Measurements from ENCODE around the gene FUT7.
"Not testable (repeated sequence)": the region's sequence is repeated elsewhere in the genome, so short reads cannot be mapped to it uniquely, and the experiment has no call there.

Gene FUT7

DNA sequence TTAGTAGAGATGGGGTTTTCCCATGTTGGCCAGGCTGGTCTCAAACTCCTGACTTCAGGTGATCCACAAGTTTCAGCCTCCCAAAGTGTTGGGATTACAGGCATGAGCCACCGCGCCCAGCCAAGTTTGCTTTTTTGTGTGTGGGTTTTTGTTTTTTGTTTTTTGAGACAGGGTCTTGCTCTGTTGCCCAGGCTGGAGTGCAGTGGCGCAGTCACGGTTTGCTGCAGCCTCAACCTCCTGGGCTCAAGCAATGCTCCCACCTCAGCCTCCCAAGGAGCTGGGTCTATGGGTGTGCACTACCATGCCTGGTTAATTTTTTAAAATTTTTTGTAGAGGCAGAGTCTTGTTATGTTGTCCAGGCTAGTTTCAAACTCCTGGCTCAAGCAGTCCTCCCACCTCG lies 1.6 kb upstream of the FUT7 start:
- not testable (repeated sequence) for DNase-seq, ATAC-seq

DNA sequence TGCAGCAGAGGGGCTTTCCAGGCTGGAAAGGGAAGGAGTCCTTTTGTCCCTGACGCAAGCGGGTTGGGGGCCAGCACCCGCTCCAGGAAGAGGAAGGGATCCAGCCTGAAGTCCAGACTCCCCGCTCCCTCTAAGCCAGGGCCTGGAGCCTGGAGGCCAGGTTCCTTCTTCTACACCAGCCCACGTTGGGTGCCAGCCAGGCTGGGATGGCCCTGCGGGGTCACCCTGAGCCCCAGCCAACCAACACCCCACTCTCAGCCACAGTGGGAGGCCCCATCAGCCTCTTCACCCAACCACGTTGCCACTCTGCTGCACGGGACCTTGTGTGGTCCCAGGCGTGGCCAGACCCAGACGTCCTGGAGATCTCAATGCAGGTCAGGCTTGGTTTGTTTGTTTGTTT lies 970 bp upstream of the FUT7 start:
- ATAC-seq = no peak
- DNase-seq = peak; percentile 30

DNA sequence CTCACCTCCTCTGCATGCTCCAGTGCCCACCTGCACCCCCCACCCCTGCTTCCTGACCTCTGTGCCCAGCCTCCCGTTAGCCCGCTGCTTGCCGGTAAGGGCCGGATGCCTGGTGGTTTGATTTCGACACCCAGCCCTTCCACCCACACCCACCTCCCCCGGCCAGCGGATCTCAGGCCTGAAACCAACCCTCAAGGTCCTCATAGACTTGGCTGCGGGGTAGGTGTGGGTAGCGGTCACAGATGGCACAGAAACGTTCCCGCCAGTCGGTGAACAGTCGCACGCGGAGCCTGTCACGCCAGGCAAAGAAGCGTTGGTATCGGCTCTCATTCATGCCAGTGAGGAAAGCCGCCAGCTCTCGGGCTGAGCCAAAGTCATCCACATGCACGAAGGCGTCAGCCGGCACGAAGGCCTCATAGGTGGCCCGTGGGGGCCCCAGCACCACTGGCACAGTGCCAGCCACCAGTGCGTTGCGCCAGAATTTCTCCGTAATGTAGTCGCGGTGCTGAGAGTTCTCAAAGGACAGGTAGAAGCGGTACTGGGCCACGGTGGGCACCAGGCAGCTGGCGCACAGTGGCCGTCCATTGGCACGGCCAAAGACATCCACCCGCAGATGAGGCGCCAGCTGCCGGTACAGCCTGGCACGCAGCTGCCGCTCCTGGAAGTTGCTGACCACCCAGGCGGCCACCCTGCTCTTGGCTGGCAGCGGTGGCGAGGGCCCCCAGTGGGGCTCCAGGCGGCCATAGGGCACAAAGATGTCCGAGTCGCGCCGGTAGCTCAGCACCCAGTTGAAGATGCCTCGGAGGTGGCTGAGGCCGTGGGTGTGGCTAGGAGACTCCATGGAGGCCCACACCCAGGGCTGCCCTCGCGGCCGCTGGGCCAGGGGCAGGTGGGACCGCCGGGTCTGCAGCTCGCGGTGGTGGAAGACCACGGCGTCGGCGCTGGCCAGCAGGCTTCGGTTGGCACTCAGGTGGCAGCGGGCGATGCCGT lies 1.1 kb downstream of the FUT7 start:
- ATAC-seq = no peak
- DNase-seq = peak; percentile 64

DNA sequence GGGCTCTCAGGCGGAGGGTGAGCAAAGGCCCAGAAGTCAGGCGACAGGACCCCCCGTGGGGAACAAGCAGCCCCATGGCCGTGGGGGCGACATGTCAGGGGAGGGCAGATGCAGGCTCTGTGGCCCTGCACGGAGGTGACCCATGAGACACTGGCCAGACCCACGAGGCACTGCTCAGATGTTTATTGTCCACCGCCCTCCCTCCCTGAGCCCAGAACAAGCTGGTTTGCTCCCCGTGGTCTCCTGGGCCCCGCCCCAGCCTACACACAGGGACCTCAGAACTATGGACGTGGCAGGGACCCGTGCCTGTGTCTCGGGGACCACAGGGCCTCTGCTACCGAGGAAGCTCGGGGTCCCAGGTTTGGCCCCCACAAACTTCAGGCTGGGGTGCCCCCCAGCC lies 1.9 kb downstream of the FUT7 start:
- ATAC-seq (no peak), DNase-seq (no peak)

DNA sequence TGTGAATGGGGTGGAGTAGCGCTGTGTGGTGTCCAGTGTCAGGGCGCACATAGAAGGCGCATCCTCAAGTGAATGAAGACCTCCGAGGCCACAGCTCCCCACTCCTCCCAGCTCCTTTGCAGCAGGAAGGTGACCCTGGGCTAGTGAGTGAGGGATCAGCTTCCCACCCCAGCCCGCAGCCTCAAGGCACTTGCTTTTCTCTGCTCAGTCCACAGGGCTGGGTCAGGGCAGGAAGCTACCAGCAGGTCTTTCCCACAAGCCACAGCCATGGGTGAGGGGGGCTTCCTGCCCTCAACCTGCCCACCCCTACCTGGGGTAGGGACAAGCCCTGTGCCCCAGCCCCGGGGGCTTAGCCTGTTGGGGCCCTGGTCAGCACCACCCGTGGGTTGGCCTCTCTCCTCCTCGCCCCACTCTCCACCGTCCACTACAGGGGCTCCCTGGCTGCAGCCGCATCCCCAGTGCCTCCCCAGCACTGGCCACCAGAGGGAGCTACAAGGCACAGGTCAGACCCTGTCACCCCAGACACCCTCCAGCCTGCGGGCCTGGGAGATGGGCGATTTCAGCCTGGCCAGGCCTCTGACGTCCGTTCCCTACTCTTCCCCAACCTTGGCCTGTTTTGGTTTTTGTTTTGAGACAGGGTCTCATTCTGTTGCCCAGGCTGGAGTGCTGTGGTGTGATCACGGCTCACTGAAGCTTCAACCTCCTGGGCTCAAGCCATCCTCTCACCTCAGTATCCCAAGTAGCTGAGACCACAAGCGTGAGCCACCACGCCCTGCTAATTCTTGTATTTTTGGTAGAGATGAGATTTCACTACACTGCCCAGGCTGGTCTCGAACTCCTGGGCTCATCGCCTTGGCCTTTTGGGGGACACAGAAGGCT lies 2.6 kb downstream of the FUT7 start:
- ATAC-seq = peak; percentile 53
- DNase-seq = peak; percentile 90

DNA sequence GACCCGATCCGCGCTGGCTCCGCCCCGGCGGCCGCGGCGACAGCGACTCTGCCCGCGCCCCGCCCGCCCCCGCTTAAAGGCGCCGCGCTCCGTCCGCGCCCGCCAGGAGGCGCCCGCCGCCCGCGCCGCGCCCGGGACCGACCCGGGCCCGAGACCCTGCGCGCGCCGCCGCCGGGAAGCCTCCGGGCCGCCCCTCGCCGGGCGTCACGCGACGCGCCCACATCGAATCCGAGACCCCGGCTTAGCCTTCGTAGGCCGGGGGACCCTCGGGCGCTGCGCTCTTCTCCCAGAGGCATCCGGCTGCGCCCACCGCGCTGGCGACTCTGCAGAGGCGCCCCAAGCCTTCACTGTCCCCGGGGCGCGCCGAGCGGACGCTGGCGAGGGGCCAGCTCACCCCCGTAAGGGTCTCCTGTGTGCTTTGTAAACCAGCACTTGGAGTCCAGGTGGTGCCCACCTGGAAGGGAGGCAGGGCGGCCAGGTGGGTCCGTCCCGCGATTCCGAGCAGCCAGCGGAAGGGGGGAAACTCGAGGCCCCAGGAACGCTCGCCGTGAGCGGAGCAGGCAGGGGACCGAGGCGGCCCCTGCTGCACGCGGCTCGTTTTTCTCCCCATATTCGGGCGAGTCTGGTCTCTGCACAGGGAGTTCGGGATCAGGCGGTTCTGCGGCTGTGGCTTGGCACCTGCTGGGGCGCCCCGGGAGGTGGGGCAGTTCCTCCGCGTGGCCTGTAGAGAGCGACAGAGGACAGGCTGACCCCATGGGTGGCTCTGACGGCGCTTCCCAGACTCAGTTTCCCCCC lies 3.4 kb downstream of the FUT7 start:
- peak; percentile 76 for DNase-seq
- peak; percentile 35 for ATAC-seq

DNA sequence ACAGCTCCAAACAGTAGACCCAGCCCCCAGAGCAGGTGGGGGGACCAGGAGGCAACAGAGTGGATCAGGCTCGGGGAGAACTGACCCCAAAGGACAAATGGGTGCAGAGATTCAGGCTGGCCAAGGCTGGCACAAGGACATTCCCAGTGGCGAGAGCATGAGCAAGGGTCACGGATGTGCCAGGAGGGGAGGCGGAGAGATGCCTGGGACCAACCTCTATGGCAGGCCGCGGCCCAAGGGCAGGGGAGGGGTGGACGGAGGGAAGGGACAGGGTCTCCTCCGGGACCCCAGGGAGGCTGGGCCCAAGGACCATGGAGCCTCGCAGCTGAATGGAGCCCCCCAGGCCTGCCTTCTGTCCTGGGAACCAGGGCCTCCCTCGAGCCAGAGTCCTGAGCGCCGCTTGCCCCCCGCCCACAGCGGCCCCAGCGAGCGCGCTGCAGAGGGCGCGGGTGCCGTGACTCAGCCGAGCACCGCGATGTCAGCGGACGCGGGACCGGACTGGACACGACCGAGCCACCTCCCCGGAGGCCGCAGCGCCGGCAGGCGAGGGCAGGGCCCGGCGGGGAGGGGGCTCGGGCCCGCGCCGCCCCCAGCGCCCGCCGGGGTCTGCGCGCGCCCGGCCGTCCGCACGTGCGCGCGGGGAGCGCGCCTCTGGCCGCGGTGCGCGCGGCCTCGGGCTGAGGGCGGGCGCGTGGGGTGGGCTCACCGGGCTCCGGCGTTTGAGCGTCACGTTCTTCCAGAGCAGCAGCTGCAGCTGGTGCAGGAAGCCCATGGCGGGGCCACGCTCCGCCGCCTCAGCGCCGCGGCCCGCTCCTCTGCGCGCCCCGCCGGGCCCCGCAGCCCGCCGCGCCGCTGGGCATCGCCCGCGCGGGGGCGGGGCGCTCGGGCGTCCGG lies 4.3 kb downstream of the FUT7 start, which contains the start of gene ABCA2:
ABCA2 (minus strand) TSS at position 869 of the 894 bp plus-strand sequence; CDS start at position 772, 97 bp downstream.
- ATAC-seq (no peak), DNase-seq (no peak)

DNA sequence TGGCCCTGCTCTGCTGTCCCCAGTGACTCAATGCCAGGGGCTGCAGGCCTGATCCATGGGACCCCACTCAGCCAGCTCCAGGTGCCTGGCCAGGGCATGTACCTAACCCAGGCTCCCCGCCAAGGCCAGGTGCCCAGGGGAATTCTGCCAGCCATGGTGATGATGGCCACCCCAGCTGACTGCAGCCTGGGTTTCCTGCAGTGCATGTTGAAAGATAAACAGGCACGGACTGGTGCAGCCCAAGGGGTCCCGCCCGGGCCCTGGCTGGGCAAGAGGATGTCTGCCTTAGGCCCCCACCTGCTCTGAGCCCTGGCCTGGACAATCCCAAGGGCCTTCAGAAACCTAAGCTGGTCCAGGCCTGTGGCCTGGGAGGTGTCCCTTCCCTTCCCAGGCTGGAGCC lies 5.1 kb downstream of the FUT7 start:
- DNase-seq = no peak
- ATAC-seq = no peak

DNA sequence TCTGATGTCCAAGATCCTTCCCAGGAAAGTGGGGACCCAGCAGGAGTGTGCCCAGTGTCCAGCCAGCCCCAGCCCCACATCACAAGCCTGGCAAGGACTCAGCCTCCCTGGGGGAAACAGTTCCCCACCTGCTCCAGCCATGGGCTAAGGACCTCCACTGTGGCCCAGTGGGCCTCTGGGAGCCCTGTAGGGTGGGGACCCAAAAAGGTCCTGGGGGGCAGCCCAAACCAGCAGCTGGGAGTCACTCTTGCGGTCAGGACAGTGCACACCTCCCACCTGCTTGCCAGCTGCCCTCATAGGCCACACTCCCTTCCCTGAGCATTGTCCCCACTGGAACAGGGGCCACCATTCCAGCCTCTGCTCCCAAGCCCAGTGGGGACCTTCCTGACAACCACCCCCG lies 5.5 kb downstream of the FUT7 start:
- no peak for ATAC-seq
- DNase-seq = no peak

DNA sequence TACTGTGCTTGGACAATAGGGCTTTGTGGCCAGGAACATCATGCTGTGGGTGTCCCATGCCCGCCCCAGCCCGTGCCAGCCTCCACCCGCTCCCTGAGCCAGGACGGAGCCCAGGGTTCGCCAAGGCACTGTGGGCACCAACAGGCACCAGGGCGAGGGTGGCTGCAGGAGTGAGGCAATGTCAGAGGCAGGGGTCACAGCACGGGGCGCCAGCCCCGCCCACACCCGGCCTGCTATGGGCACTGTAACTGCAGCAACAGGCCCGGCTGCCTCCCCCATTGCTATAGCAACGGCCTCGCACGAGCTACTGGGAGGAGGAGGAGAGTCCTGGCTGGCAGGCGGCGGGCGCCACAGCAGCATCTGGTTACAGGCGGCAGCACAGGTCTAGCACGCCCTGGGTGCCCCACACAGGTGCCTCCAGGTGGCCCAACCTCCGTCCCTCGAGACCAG lies 6.3 kb downstream of the FUT7 start:
- DNase-seq (no peak), ATAC-seq (no peak)

DNA sequence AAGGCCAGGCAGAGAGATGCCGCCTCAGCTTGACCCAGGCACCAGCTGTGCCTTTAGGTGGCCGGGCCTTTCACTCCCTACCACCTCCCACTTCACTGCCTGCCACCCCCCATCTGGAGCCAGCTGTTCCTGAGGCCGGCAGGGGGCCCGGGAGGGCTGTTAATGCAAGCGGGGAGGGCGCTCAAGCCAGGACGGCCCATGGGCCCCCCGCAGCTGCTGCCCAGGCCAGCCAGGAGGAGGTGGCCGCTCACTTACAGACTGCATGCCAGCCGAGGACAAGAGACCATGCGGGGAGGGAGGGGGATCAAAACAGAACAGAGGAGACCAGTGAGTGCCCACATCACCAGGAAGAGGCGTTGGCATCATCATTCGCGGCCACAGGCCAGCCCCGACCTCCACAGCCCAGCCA lies 8.3 kb downstream of the FUT7 start:
- ATAC-seq (no peak), DNase-seq (no peak)

DNA sequence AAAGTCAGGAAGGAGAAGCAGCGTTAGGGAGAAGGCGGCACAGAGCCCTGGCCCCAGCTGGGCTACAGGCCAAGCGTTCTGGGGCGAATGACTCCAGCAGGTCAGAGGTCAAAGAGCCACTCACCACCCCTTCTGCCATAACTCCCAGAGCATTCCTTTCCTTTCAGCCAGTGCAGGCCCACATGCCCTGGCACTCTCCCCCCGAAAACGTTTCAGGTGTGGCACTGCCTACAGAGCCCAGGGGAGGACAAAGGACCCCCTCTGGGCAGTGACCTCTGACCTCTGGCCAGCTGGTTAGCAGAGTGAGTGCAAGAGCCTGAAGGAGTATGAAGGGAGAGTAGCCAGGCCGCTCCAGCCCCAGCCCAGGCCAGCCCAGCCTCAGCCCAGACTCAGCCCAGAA lies 8.7 kb downstream of the FUT7 start:
- ATAC-seq (no peak), DNase-seq (no peak)

DNA sequence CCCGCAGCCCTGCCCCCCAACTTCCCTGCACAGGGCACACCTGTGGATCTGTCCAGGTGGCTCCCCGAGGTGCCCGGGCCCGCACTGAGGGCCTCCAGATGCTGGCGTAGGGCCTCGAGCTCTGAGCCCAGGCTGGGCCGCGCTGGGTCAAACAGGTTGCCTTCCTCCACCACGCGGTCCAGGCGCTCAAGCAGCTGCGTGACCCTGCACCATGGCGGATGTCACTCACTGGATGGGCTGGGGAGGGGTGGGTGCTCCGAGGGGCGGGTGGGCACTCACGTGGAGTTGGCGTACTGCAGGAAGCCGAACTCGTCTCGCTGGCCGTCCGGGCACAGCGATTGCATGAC lies 9.3 kb downstream of the FUT7 start:
- ATAC-seq = no peak
- no peak for DNase-seq

DNA sequence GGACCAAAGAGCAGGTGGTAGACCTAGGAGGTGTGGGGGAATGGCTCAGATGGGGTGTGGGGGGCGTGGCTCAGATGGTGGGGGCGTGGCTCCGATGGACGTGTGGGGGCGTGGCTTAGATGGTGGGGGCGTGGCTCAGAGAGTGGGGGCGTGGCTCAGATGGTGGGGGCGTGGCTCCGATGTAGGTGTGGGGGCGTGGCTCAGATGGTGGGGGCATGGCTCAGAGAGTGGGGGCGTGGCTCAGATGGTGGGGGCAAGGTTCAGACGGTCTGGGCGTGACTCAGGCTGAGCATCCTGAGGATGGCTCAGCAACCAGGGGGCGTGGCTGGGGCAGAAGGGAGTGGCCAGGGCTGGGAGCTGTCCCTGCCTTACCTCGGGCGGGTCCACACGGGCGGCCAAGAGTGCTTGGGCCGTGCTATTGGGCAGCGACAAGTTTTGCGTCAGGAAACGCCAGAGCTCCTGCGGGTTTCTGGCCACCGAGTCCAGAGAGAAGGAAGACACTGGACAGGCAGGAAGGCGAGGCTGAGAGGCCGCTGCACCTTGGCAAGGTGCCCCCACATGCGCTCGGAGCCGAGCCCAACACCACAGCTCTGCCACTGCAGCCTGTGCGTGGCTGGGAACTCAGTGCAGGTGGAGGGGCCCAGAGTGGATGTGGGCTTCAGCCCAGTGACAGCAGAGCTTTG lies 9.8 kb downstream of the FUT7 start:
- peak; percentile 81 for DNase-seq

DNA sequence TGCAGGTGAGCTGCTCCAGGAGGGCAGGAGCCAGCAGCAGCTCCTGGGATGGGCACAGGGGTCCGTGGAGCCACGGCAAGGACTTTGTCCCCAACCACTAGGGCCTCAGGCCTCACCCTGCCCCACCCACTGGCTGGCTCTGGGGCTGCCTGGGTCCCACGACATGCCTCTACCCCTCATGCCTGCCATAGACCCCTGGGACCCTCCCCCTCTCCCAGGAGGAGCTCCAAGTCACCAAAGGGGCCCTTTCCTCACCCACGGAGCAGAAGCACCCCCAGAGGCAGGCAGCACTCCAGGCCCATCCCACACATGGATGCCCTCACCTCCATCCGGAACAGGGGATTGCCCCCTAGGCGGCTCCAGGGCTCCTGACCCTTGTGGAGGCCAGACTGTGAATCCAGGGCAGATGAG lies 10.3 kb downstream of the FUT7 start:
- no peak for DNase-seq
- ATAC-seq = no peak

More for the DNA sequence above, 9.8 kb downstream of the FUT7 start:
- ATAC-seq = peak; percentile 78

DNA sequence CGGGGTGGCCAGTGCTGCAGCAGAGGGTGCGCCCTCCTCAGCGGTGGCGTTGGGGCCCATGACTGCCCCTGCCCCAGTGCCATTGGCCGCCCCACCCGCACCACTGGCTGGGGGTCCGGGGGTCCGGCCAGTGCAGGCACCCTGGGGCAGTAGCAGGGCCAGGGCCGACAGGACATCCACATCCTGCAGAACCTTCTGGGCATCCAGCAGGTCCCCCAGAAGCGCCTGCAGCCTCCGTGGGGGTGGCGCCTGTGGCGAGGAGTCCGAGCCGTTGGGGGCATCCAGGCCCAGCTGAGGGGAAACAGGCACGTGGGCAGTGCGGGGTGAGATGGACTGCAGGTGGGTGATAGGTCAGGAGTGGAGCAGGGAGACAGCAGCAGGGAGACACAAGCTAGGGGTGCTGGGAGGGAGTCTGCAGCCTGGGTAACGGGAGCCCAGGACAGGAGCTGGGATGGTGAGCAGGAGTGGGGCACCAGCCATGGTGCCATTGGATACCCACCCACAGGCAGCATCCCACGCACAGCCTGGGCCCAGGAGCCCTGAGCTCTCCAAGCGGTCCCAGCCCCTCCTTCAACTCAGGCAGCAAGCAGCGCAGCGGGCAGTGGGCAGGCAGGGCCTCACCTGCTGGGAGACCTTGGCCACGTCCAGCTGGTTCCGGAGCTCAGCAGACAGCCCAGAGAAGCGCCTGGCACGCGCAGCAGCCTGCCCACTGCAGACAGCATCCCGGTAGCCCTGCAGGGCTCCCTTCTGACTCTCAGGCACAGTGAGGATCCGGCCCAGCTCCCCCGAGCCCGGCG lies 10.9 kb downstream of the FUT7 start:
- no peak for DNase-seq
- no peak for ATAC-seq

DNA sequence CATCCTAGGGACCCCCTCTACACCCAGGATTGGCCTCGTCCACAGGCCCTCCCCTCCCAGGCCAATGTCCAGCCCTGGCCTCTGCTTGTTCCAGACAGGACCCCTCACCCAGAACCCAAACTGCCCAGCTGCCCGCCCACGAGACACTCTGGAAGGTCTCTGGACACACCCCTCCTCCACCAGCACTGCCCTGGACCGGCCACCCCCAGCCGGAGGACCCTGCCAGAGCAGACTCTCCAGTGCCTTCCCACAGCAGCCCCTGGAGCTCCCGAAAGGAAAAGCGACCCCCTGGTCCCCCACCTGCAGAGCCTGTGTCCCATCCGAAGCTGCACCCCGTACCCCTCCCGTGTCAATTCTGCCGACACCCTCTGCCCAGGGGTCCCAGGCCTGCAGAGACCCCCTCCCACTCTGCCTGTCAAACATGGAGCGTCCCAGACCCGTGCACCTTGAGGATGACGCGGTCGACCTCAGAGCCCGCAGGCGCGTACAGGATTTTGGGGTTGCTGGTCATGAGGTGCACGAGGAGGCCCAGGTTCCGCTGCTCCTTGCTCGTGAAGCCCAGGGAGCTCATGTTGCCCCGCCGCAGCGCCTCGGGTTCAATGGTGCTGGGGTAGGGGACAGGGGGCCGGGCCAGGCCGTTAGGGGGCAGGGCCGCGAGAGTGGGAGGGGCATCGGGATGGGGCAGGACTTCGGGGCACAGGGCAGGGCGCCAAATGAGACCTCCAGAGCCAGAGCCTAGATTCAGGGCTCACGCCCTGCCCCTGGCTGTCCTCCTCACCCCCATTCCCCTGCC lies 11.8 kb downstream of the FUT7 start:
- no peak for DNase-seq
- no peak for ATAC-seq

DNA sequence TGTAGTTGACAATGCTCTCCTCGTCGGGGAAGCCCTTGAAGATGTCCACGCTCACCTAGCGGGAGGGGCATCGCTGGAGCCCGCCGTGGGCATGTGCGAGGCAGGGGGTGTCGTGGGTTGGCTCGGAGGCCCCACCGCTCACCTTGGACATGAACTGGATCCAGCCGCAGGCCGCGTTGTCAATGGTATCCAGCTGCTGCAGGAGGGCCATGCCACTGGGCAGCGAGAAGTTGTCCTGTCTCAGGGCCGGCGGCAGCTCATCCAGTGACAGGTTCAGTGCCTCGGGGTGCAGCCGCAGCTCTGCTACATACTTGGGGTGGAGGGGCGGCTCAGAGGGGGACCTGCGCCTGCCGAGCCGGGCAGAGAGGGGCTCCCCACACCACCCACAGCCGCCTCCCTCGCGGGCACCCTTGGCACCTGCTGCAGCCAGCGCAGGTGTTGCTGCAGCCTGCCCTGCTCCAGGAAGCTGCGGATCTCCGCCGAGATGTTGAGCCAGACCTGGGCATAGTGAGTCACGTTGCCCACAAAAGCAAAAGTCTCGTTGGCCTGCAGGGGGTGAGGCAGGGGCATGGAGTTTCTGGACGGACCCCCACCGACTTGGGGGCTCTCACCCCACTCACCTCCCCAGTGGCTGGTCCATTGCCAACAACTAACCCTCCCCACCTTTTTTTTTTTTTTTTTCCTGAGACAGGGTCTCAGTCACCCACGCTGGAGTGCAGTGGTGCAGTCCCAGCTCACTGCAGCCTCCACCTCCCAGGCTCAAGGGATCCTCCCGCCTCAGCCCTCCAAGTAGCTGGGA lies 12.9 kb downstream of the FUT7 start:
- DNase-seq (no peak), ATAC-seq (no peak)
